Panc1 (cell line): ENCODE results near the gene CCDC187.

Experiments used
- POLR2AphosphoS5 ChIP-seq: IDR thresholded peaks from 2 replicates; pipeline ENCODE4 v1.6.1; 2012; ENCODE audit warnings: mild to moderate bottlenecking, low read depth, low read length, moderate library complexity
- TCF7L2 ChIP-seq: IDR thresholded peaks from 2 replicates; pipeline ENCODE4 v1.6.1; 2011; ENCODE audit warnings: mild to moderate bottlenecking, low read depth, low read length, inconsistent platforms
- TF ChIP-seq, protein P1 (sequence below): fragments of 450-650 bp; IDR thresholded peaks from 2 replicates; pipeline ENCODE4 v1.5.1; 2017; ENCODE audit warnings: mild to moderate bottlenecking
- TF ChIP-seq, protein P2 (sequence below), 2 experiments: IDR thresholded peaks; 2 replicates each; pipeline ENCODE4 v1.6.1; 2011 to 2012; ENCODE audit warnings: low read depth in 2 of 2, control low read depth in 1 of 2, low read length in 1 of 2, mild to moderate bottlenecking in 1 of 2, moderate library complexity in 1 of 2; ENCODE audit not compliant: insufficient read depth in 1 of 2

DNA sequence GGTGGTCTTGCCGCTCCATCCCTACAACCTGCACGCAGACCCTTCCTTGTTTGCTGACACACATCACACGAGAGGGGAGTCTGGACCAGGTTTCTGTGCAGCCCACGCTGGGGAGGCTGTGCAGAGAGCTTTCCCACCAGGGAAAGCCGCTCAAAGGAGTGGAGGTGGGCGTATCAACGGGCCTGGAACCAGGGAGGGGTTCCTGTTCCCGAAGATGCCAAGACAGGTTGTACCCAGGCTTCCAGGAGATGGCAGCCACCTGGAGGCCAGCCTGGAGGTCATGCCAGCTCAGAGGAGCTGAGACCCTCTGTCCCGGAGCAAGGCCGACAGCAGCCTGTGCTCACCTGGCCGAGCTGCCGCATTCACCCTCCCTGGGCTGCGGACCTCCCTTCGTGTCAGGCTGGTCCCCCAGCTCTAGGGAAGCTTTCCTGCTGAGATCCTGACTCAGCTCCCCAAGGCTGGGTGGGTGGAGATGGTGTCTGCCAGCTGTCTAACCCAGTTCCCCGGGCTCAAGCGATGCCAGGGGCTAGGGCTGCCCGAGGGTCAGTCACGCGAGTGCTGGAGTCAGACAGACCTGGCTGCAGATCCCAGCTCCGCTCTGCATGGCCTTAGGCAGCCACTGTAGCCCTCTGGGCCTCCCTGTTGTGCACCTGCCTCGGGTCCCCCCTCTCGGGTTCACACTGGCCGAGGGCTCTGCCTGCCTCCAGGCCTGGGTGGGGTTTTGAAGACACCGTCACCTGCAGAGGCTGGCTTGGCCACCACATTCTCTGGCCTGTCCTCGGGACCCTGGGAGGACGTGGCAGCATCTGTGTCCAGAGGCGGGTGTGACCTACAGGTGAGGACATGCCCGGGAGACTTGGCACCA is 29.7 kb downstream of the CCDC187 start:
- TF ChIP-seq, protein P1, sequence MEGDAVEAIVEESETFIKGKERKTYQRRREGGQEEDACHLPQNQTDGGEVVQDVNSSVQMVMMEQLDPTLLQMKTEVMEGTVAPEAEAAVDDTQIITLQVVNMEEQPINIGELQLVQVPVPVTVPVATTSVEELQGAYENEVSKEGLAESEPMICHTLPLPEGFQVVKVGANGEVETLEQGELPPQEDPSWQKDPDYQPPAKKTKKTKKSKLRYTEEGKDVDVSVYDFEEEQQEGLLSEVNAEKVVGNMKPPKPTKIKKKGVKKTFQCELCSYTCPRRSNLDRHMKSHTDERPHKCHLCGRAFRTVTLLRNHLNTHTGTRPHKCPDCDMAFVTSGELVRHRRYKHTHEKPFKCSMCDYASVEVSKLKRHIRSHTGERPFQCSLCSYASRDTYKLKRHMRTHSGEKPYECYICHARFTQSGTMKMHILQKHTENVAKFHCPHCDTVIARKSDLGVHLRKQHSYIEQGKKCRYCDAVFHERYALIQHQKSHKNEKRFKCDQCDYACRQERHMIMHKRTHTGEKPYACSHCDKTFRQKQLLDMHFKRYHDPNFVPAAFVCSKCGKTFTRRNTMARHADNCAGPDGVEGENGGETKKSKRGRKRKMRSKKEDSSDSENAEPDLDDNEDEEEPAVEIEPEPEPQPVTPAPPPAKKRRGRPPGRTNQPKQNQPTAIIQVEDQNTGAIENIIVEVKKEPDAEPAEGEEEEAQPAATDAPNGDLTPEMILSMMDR = no peak
- TF ChIP-seq, protein P2, sequence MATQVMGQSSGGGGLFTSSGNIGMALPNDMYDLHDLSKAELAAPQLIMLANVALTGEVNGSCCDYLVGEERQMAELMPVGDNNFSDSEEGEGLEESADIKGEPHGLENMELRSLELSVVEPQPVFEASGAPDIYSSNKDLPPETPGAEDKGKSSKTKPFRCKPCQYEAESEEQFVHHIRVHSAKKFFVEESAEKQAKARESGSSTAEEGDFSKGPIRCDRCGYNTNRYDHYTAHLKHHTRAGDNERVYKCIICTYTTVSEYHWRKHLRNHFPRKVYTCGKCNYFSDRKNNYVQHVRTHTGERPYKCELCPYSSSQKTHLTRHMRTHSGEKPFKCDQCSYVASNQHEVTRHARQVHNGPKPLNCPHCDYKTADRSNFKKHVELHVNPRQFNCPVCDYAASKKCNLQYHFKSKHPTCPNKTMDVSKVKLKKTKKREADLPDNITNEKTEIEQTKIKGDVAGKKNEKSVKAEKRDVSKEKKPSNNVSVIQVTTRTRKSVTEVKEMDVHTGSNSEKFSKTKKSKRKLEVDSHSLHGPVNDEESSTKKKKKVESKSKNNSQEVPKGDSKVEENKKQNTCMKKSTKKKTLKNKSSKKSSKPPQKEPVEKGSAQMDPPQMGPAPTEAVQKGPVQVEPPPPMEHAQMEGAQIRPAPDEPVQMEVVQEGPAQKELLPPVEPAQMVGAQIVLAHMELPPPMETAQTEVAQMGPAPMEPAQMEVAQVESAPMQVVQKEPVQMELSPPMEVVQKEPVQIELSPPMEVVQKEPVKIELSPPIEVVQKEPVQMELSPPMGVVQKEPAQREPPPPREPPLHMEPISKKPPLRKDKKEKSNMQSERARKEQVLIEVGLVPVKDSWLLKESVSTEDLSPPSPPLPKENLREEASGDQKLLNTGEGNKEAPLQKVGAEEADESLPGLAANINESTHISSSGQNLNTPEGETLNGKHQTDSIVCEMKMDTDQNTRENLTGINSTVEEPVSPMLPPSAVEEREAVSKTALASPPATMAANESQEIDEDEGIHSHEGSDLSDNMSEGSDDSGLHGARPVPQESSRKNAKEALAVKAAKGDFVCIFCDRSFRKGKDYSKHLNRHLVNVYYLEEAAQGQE (IDR thresholded peaks at IDR 0.05; ENCODE audit: insufficient read depth in 1 of 2, low read depth in 2 of 2, low read length in 1 of 2) = no peak
- TF ChIP-seq POLR2AphosphoS5 (no peak), TCF7L2 (no peak)
